ENCODE results near the gene GP2.

The GP2 gene

GRCh38 chr16:20311548-20311947, 15.8 kb downstream of the GP2 start:
- TF ChIP-seq CTCF (IDR thresholded peaks at IDR 0.05), result no peak
- no peak for TF ChIP-seq ZFX (IDR thresholded peaks at IDR 0.05; ENCODE audit: borderline replicate concordance)
- no peak overlapping the region for H3K27ac ChIP-seq

GRCh38 chr16:20310421-20311395, 16.6 kb downstream of the GP2 start:
- no peak overlapping the region for H3K27ac ChIP-seq
- TF ChIP-seq CTCF (IDR thresholded peaks at IDR 0.05), result no peak
- no peak for TF ChIP-seq ZFX (IDR thresholded peaks at IDR 0.05; ENCODE audit: borderline replicate concordance)

- no peak overlapping the region for H3K27ac ChIP-seq
- TF ChIP-seq ZFX (IDR thresholded peaks at IDR 0.05; ENCODE audit: borderline replicate concordance) (no peak), CTCF (IDR thresholded peaks at IDR 0.05) (no peak)
Measured at GRCh38 chr16:20309786-20310185, 17.5 kb downstream of the GP2 start.

GRCh38 chr16:20308801-20309590, 18.3 kb downstream of the GP2 start:
- no peak overlapping the region for H3K27ac ChIP-seq
- TF ChIP-seq CTCF (IDR thresholded peaks at IDR 0.05) (no peak), ZFX (IDR thresholded peaks at IDR 0.05; ENCODE audit: borderline replicate concordance) (no peak)

- no peak for TF ChIP-seq CTCF (IDR thresholded peaks at IDR 0.05)
- no peak for TF ChIP-seq ZFX (IDR thresholded peaks at IDR 0.05; ENCODE audit: borderline replicate concordance)
- H3K27ac ChIP-seq, result no peak overlapping the region
Measured at GRCh38 chr16:20308266-20308665, 19.0 kb downstream of the GP2 start.

GRCh38 chr16:20307791-20308190, 19.5 kb downstream of the GP2 start:
- TF ChIP-seq CTCF (IDR thresholded peaks at IDR 0.05) (no peak), ZFX (IDR thresholded peaks at IDR 0.05; ENCODE audit: borderline replicate concordance) (no peak)
- no peak overlapping the region for H3K27ac ChIP-seq

Data from 22Rv1 (cell line).